ENCODE results near the gene FASLG.

FASLG gene

GRCh38 chr1:172711558-172711957 is 52.7 kb downstream of the FASLG start:
- FAIRE-seq (no peak), DNase-seq (ENCODE audit: insufficient read length, low spot score) (no peak)
- TF ChIP-seq CTCF (IDR thresholded peaks at IDR 0.05; ENCODE audit: insufficient read depth, missing control alignments) = no peak

- FAIRE-seq = no peak
- TF ChIP-seq CTCF (IDR thresholded peaks at IDR 0.05; ENCODE audit: insufficient read depth, missing control alignments) = no peak
- DNase-seq (ENCODE audit: insufficient read length, low spot score) = no peak
Measured at GRCh38 chr1:172713466-172713865, 54.6 kb downstream of the FASLG start.
